Adrenal gland (tissue), 12 donors: ENCODE results near the gene PAK5. TPM values are rescaled to one million over a fixed set of nuclear protein-coding genes. Genes with fewer than 3 reads are reported as not detected.

Experiments
- DNase-seq, 7 donors: peaks; one replicate each; pipeline ENCODE4 v3.0.0-alpha.2; 2019 to 2020
- H3K27ac ChIP-seq, 5 donors: fragments of 200-600 bp; sonication (generic) in 4 of 5; 1 replicate in 3 of 5; 2 replicates in 2 of 5; pipeline versions ENCODE4 v1.5.1 to v1.8.0; 2016 to 2020; ENCODE audit warnings: mild to moderate bottlenecking in 1 of 5
- H3K27me3 ChIP-seq: fragments of 200-600 bp; 2 replicates; pipeline ENCODE4 v1.8.0; 2021
- H3K36me3 ChIP-seq, 2 donors: fragments of 200-600 bp; replicated peaks in 1 of 2; 1 replicate in 1 of 2; 2 replicates in 1 of 2; pipeline versions ENCODE4 v1.5.1 to v1.8.0; 2018 to 2022
- H3K4me1 ChIP-seq, 2 donors: fragments of 200-600 bp; replicated peaks in 1 of 2; 1 replicate in 1 of 2; 2 replicates in 1 of 2; pipeline versions ENCODE4 v1.5.1 to v1.8.0; 2018 to 2021
- H3K4me3 ChIP-seq, 4 donors: fragments of 200-600 bp; sonication (generic) in 3 of 4; one replicate each; pipeline ENCODE4 v1.5.1; 2016 to 2018
- H3K9me3 ChIP-seq, 3 donors: fragments of 200-600 bp; sonication (generic) in 1 of 3; replicated peaks in 1 of 3; 1 replicate in 2 of 3; 2 replicates in 1 of 3; pipeline versions ENCODE4 v1.5.1 to v1.8.0; 2016 to 2021
- POLR2A ChIP-seq, 2 donors: fragments of 450-650 bp; IDR thresholded peaks; one replicate each; pipeline ENCODE4 v1.6.1; 2017; ENCODE audit warnings: antibody characterized with exemption in 2 of 2, mild to moderate bottlenecking in 2 of 2, moderate library complexity in 1 of 2
- WGBS, 4 donors: extraction: QIAGEN DNeasy Blood & Tissue Kit in 2 of 4; methylation state at CpG; one replicate each; pipeline versions ENCODE4 v1.1.5 to v1.1.7; 2013 to 2017; 5-methylcytosine and 5-hydroxymethylcytosine counted together
- intact Hi-C, 2 donors: fragments of 100-400 bp; cut with DNase I; formaldehyde crosslinking; loops; one replicate each; pipeline versions ENCODE4 v1.14.1 to v1.15.0; 2022 to 2023
- polyA plus RNA-seq, 3 donors: library from polyadenylated mRNA; stranded (reverse); fragments of 200-250 nt in 2 of 3; fragments of 350-450 nt in 1 of 3; fragmentation: Illumina TruSeq in 1 of 3; extraction: RNeasy Lipid Tissue Mini Kit (QIAGEN cat#74804) in 1 of 3; gene quantifications; one replicate each; pipeline ENCODE4 v1.2.3, GENCODE V29; 2013 to 2014
- total RNA-seq, 9 donors: library from RNA; depleted of rRNA in 4 of 9; stranded (reverse); fragments of >200 nt in 4 of 9; fragments of 120-200 nt in 1 of 9; fragmentation: NEBNext Ultra II Directional in 1 of 9; extraction: Animal tissue kit (Norgen Biotek cat#: 25700) in 1 of 9; gene quantifications; one replicate each; pipeline versions ENCODE4 v1.1.0 to v1.2.4, GENCODE V29; 2013 to 2023
- TF ChIP-seq, protein P1 (sequence below), 6 experiments: fragments of 450-650 bp in 4 of 6; fragments of 200-600 bp in 2 of 6; sonication (generic) in 1 of 6; IDR thresholded peaks; 1 replicate in 5 of 6; 2 replicates in 1 of 6; pipeline versions ENCODE4 v1.5.1 to v1.8.0; 2016 to 2021; ENCODE audit warnings: antibody characterized with exemption in 6 of 6, mild to moderate bottlenecking in 2 of 6, moderate library complexity in 1 of 6
- donor health status: healthy with polysubstance abuse.
- donor health status: Bipolar disorder and iron deficiency.
- donor health status: DM: yes; HTN: yes; CAD: no.
- donor health status: DM: no; HTN: no; CAD: no.
- donor health status: DM: no; HTN: no; CAD: no.
- donor health status: DM: yes; HTN: yes; CAD: no.

PAK5 gene
- total and polyA plus RNA-seq, 12 donors, result 1.2 to 17.0 (median 4.0) TPM

DNA sequence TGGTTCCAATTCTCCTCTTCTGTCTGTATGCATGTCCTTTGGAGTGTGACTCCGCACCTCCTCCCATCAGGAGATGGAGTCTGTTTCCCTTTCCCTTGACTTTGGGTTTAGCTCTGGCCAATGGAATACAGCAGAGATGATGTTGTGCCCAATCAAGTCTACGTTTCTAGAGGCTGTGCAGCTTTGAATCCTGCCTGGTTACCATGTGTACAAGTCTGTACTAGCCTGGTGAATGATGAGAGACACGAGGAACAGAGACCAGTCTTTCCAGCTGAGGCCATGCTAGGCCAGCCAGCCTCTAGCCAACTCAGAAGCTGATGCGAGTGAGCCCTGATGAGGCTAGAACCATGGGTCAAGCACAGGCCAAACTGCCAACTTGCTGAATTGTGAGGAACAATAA lies 241.3 kb downstream of the PAK5 start:
- 81 to 91% (median 90%) methylated on average over 4 of the region's 4 CpGs for WGBS, 4 donors
- Histone ChIP-seq H3K27me3 (no peaks in the 10 kb centered on the region), H3K36me3 (no peaks in the 10 kb centered on the region), H3K4me3 (no peak overlapping the region), H3K4me1 (no peaks in the 10 kb centered on the region), H3K27ac (no peak overlapping the region), H3K9me3 (no peaks in the 10 kb centered on the region)
- intact Hi-C loops, result no loop called here
- no peak for TF ChIP-seq POLR2A (IDR thresholded peaks at IDR 0.05)
- TF ChIP-seq, protein P1, sequence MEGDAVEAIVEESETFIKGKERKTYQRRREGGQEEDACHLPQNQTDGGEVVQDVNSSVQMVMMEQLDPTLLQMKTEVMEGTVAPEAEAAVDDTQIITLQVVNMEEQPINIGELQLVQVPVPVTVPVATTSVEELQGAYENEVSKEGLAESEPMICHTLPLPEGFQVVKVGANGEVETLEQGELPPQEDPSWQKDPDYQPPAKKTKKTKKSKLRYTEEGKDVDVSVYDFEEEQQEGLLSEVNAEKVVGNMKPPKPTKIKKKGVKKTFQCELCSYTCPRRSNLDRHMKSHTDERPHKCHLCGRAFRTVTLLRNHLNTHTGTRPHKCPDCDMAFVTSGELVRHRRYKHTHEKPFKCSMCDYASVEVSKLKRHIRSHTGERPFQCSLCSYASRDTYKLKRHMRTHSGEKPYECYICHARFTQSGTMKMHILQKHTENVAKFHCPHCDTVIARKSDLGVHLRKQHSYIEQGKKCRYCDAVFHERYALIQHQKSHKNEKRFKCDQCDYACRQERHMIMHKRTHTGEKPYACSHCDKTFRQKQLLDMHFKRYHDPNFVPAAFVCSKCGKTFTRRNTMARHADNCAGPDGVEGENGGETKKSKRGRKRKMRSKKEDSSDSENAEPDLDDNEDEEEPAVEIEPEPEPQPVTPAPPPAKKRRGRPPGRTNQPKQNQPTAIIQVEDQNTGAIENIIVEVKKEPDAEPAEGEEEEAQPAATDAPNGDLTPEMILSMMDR (IDR thresholded peaks at IDR 0.05), result no peak
- no peak for DNase-seq

DNA sequence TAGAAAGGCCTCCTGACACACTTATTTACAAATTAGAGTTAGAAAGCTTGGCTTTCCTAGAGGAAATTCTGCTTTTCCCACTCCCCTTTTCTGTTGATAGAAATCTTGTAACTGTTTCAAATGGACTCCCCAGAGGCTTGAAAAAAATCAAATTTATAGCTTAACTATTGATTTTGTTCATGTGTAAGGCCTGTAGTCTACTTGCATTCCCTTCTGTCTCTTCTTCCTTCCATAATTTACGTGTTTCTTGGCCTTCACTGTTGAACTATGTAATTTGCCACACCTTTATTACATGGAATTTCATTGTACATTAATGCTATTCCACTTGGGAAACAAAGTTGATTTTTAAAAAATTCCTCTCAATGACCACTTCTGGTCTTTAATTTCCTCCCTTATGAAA lies 243.1 kb downstream of the PAK5 start:
- Histone ChIP-seq H3K27ac (no peak overlapping the region), H3K36me3 (no peaks in the 10 kb centered on the region), H3K4me3 (no peak overlapping the region), H3K27me3 (no peaks in the 10 kb centered on the region), H3K9me3 (no peaks in the 10 kb centered on the region), H3K4me1 (no peaks in the 10 kb centered on the region)
- no peak for DNase-seq
- 88 to 92% (median 91%) methylated on average over 1 of the region's 1 CpG for WGBS, 4 donors
- TF ChIP-seq POLR2A (IDR thresholded peaks at IDR 0.05), result no peak
- TF ChIP-seq, protein P1 (IDR thresholded peaks at IDR 0.05), result no peak
- intact Hi-C loops, result no loop called here

DNA sequence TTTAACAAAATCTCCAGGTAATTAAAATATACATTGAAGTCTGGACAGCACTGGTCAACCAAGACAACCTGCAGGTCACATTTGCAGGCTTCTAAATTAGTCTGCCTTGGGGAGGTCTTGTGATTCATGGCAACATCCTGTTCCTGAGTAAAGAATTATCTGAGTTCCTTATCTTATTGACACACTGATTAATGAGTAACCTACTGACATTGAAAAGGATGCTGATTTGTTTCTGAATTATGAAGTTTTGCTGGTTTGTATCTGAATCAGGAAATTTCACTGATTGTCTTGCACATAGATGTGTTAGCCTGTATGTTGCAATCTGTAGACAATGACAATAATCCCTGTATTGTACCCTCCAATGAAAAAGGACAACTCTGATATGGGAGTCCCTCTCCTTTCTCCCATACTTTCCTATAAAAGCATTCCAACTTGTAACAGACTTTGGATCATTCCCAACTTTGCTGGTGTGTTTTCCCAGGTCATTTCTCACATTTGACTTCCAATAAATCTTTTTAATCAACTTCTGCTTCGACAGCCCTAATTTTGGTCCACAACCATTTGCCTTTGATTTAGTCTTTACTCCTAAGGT lies 244.5 kb downstream of the PAK5 start:
- TF ChIP-seq, protein P1 (IDR thresholded peaks at IDR 0.05), result no peak
- no peak for TF ChIP-seq POLR2A (IDR thresholded peaks at IDR 0.05)
- Histone ChIP-seq H3K27me3 (no peaks in the 10 kb centered on the region), H3K4me1 (no peaks in the 10 kb centered on the region), H3K4me3 (no peak overlapping the region), H3K27ac (no peak overlapping the region), H3K9me3 (no peaks in the 10 kb centered on the region), H3K36me3 (no peaks in the 10 kb centered on the region)
- 43 to 70% (median 55%) methylated on average over 1 of the region's 1 CpG for whole genome bisulfite sequencing, 4 donors
- DNase-seq, result no peak
- intact Hi-C loops, result no loop called here

DNA sequence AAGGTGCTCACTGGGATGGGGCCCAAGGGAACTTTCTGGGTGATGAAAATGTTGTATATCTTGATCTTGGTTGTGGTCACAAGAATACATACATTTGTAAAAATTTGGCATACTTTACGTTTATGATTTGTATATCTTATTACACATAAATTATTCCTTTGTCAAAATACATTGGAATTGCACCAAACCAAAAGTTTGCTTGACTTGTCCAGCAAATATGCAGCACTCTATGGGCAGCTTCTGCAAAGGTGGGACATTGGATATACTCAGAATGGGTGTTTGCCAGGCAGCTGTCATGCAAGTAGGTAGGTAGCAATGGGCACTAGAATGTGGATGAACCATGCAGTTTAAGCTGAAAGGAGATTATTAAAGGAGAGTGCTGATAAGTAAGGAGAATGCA lies 246.5 kb downstream of the PAK5 start:
- Histone ChIP-seq H3K27ac (no peak overlapping the region), H3K9me3 (no peaks in the 10 kb centered on the region), H3K4me3 (no peak overlapping the region), H3K27me3 (no peaks in the 10 kb centered on the region), H3K36me3 (no peaks in the 10 kb centered on the region), H3K4me1 (no peaks in the 10 kb centered on the region)
- intact Hi-C loops, result no loop called here
- WGBS, 4 donors, result 52 to 84% (median 74%) methylated on average over 1 of the region's 1 CpG
- no peak for DNase-seq
- no peak for TF ChIP-seq POLR2A (IDR thresholded peaks at IDR 0.05)

DNA sequence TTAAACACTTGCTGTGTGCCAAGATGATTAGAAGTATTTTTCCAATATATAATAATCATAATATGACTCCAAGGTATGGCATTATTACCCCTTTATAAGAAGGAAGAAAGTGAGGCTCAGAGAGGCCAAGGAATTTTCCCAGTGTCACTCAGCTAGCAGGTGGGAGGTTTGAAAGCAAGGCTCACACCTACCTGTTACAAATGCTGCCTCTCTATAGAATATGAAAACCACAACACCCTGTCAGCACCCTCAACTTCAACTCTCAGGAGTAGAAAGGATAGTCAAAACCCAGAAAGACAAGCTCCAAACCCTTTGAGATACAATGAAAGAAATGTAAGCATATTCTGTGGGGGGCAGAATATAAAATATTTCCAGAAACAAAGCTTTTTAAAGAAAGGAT lies 247.8 kb downstream of the PAK5 start:
- Histone ChIP-seq H3K9me3 (no peaks in the 10 kb centered on the region), H3K27me3 (no peaks in the 10 kb centered on the region), H3K4me3 (no peak overlapping the region), H3K36me3 (no peaks in the 10 kb centered on the region), H3K27ac (no peak overlapping the region), H3K4me1 (no peaks in the 10 kb centered on the region)
- no peak for DNase-seq
- no peak for TF ChIP-seq POLR2A (IDR thresholded peaks at IDR 0.05)
- TF ChIP-seq, protein P1 (IDR thresholded peaks at IDR 0.05), result no peak
- intact Hi-C loops, result no loop called here
